Measurements from ENCODE around the gene C22orf23. TPM values are rescaled to one million over a fixed set of nuclear protein-coding genes. Genes with fewer than 3 reads are reported as not detected.

Gene C22orf23
- polyA plus RNA-seq, 1 donor (not counting 4 experiments of a cell fraction or from before 2014, with no cell fraction given) = not detected

GRCh38 chr22:37925767-37926166, 27.6 kb downstream of the C22orf23 start:
- no peaks in the 10 kb centered on the region for H3K9me1 ChIP-seq (ENCODE audit: control insufficient read depth, extremely low read depth, insufficient read depth, low read length)
- no peak overlapping the region for H3K4me3 ChIP-seq (ENCODE audit: control insufficient read depth in 2 of 3, extremely low read depth in 1 of 3, insufficient read depth in 2 of 3, low read depth in 1 of 3, low read length in 3 of 3)
- FAIRE-seq (no peak), DNase-seq (ENCODE audit: low read depth, low spot score) (no peak)
- peaks cover 67% of the 10 kb centered on the region for H3K79me2 ChIP-seq (ENCODE audit: control insufficient read depth, insufficient read depth, low read length)
- peaks cover 56 to 64% of the 10 kb centered on the region in 2 experiments for H3K36me3 ChIP-seq (ENCODE audit: control insufficient read depth in 2 of 2, extremely low read depth in 1 of 2, insufficient read depth in 2 of 2, low read length in 2 of 2)
- no peak for TF ChIP-seq CTCF (optimal IDR thresholded peaks at IDR 0.05 in 1 of 3, IDR thresholded peaks at IDR 0.05 in 1 of 3, conservative IDR thresholded peaks at IDR 0.05 in 1 of 3; ENCODE audit: extremely low read depth in 1 of 3, insufficient read depth in 2 of 3, low read length in 3 of 3)
- H3K9ac ChIP-seq (ENCODE audit: control insufficient read depth, extremely low read depth, insufficient read depth, low read length) = no peak overlapping the region
- dilution Hi-C loops (cut with MboI; ENCODE audit: extremely low pct_ligation_motif_present, low sequenced_read_pairs) = no loop called here
- no peaks in the 10 kb centered on the region for H3K27me3 ChIP-seq (ENCODE audit: control insufficient read depth, extremely low read depth, insufficient read depth, low read length)
- H3K4me2 ChIP-seq (ENCODE audit: control insufficient read depth, extremely low read depth, insufficient read depth, low read depth, low read length) = no peak overlapping the region
- no peak overlapping the region for H3K27ac ChIP-seq (ENCODE audit: control insufficient read depth, insufficient read depth, low read length)
- H3K9me3 ChIP-seq (ENCODE audit: control insufficient read depth, low read depth, low read length) = no peaks in the 10 kb centered on the region
- no peak overlapping the region for H2AFZ ChIP-seq (ENCODE audit: control insufficient read depth, low read length)
- H4K20me1 ChIP-seq (ENCODE audit: control insufficient read depth, extremely low read depth, insufficient read depth, low read length) = peaks cover 34% of the 10 kb centered on the region
- H3K4me1 ChIP-seq (ENCODE audit: control insufficient read depth, extremely low read depth, insufficient read depth, low read length) = no peaks in the 10 kb centered on the region

DNA sequence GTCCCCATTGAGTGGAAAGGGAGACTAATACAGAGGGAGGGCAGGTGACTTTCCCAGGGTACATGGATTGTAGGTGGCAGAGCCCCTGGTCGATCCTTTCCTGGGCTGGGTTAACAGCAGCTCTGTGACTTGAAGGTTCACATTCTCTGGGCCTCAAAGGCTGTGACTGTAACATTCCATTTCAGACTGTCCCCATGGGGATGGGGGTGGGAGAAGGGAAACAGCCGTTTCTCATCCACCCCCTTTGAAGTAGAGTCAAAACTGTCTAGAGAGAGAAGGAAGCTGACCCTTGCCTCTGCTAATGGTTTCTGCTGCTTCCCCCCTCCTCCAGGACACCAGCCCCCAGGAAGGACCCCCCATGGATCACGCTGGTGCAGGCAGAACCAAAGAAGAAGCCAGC, 28.1 kb downstream of the C22orf23 start:
- Histone ChIP-seq H3K79me2 (ENCODE audit: control insufficient read depth, insufficient read depth, low read length) (peaks cover 66% of the 10 kb centered on the region), H3K36me3 (ENCODE audit: control insufficient read depth in 2 of 2, extremely low read depth in 1 of 2, insufficient read depth in 2 of 2, low read length in 2 of 2) (peaks cover 53 to 62% of the 10 kb centered on the region in 2 experiments), H3K9me3 (ENCODE audit: control insufficient read depth, low read depth, low read length) (no peaks in the 10 kb centered on the region), H3K9me1 (ENCODE audit: control insufficient read depth, extremely low read depth, insufficient read depth, low read length) (no peaks in the 10 kb centered on the region), H3K4me3 (ENCODE audit: control insufficient read depth in 2 of 3, extremely low read depth in 1 of 3, insufficient read depth in 2 of 3, low read depth in 1 of 3, low read length in 3 of 3) (no peak overlapping the region), H3K27me3 (ENCODE audit: control insufficient read depth, extremely low read depth, insufficient read depth, low read length) (no peaks in the 10 kb centered on the region), H2AFZ (ENCODE audit: control insufficient read depth, low read length) (no peak overlapping the region), H3K9ac (ENCODE audit: control insufficient read depth, extremely low read depth, insufficient read depth, low read length) (no peak overlapping the region), H3K4me2 (ENCODE audit: control insufficient read depth, extremely low read depth, insufficient read depth, low read depth, low read length) (no peak overlapping the region), H3K4me1 (ENCODE audit: control insufficient read depth, extremely low read depth, insufficient read depth, low read length) (no peaks in the 10 kb centered on the region), H3K27ac (ENCODE audit: control insufficient read depth, insufficient read depth, low read length) (no peak overlapping the region), H4K20me1 (ENCODE audit: control insufficient read depth, extremely low read depth, insufficient read depth, low read length) (peaks cover 32% of the 10 kb centered on the region)
- dilution Hi-C loops (cut with MboI; ENCODE audit: extremely low pct_ligation_motif_present, low sequenced_read_pairs) = no loop called here
- DNase-seq (ENCODE audit: low read depth, low spot score) = no peak
- TF ChIP-seq CTCF (optimal IDR thresholded peaks at IDR 0.05 in 1 of 3, IDR thresholded peaks at IDR 0.05 in 1 of 3, conservative IDR thresholded peaks at IDR 0.05 in 1 of 3; ENCODE audit: extremely low read depth in 1 of 3, insufficient read depth in 2 of 3, low read length in 3 of 3) = no peak
- TF ChIP-seq EZH2 (IDR thresholded peaks at IDR 0.05; ENCODE audit: low read length) = no peak
- no peak for FAIRE-seq
